HepG2 (cell line): ENCODE data around the gene EID1.

Source experiments
- BORCS8-MEF2B ChIP-seq: sonication (generic); formaldehyde crosslinking; IDR thresholded peaks from 2 replicates; pipeline ENCODE4 v1.8.0; 2022; ENCODE audit warnings: mild to moderate bottlenecking, missing genetic modification reagents
- CREM ChIP-seq, 2 experiments: sonication (generic) in 1 of 2; formaldehyde crosslinking in 1 of 2; IDR thresholded peaks; 2 replicates each; pipeline versions ENCODE4 v1.4.0 to v1.6.1; 2016 to 2020; ENCODE audit warnings: antibody characterized with exemption in 1 of 2, mild to moderate bottlenecking in 1 of 2, missing genetic modification reagents in 1 of 2
- GTF2F1 ChIP-seq: fragments of 150-350 bp; IDR thresholded peaks from 2 replicates; pipeline ENCODE4 v1.6.1; 2014; ENCODE audit warnings: low read length
- HMGA1 ChIP-seq: sonication (generic); formaldehyde crosslinking; conservative IDR thresholded peaks from 2 replicates; pipeline ENCODE4 v1.4.0; 2020; ENCODE audit warnings: missing genetic modification reagents
- KDM5B ChIP-seq: sonication (generic); formaldehyde crosslinking; IDR thresholded peaks from 2 replicates; pipeline ENCODE4 v1.4.0; 2020; ENCODE audit warnings: missing genetic modification reagents, mild to moderate bottlenecking, borderline replicate concordance
- POLR2A ChIP-seq, 2 experiments: IDR thresholded peaks; 2 replicates each; pipeline ENCODE4 v1.6.1; 2011; ENCODE audit warnings: low read depth in 2 of 2, low read length in 2 of 2, mild to moderate bottlenecking in 1 of 2, moderate library complexity in 1 of 2; ENCODE audit not compliant: insufficient read depth in 1 of 2
- RARG ChIP-seq: sonication (generic); formaldehyde crosslinking; IDR thresholded peaks from 2 replicates; pipeline ENCODE4 v1.4.0; 2020; ENCODE audit warnings: low read depth, mild to moderate bottlenecking, missing genetic modification reagents
- RNF2 ChIP-seq: fragments of 450-650 bp; conservative IDR thresholded peaks from 2 replicates; pipeline ENCODE4 v1.6.1; 2016; ENCODE audit warnings: low read depth
- TF ChIP-seq, protein P1 (sequence below): sonication (generic); formaldehyde crosslinking; IDR thresholded peaks from 2 replicates; pipeline ENCODE4 v1.5.0; 2020; ENCODE audit warnings: mild to moderate bottlenecking, missing genetic modification reagents, moderate library complexity
- TF ChIP-seq, protein P2 (sequence below): sonication (generic); formaldehyde crosslinking; IDR thresholded peaks from 2 replicates; pipeline ENCODE4 v1.5.1; 2020; ENCODE audit warnings: mild to moderate bottlenecking, missing genetic modification reagents, borderline replicate concordance
- TF ChIP-seq, protein P3 (sequence below): IDR thresholded peaks from 2 replicates; pipeline ENCODE4 v1.4.0; 2020; ENCODE audit warnings: mild to moderate bottlenecking, missing genetic modification reagents
- TF ChIP-seq, protein P4 (sequence below), 2 experiments: fragments of 450-650 bp in 1 of 2; sonication (generic) in 1 of 2; formaldehyde crosslinking; IDR thresholded peaks; 2 replicates each; pipeline versions ENCODE4 v1.5.0 to v1.8.0; 2020 to 2022; ENCODE audit warnings: mild to moderate bottlenecking in 1 of 2, missing genetic modification reagents in 1 of 2

DNA sequence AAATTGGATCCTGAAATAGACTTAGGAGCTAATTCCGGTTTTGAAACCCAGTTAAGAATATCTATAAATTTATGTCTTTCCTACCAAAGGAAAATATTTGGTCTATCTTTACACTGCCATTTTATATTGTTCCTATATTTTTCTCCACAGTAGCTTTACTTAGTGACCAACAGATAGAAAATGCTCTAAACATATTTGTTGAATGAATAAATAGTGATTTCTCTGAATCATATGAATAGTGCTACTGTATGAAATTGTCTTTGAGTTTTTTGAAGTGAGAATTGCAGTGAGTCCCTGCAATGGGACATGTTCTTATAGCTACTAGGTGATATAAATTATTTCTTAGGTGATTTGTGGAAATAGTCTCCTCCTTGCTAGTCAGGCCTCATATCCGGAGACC is 18.5 kb upstream of the EID1 start:
- no peak for TF ChIP-seq BORCS8-MEF2B (CRISPR knock-in tag)
- TF ChIP-seq, protein P1, sequence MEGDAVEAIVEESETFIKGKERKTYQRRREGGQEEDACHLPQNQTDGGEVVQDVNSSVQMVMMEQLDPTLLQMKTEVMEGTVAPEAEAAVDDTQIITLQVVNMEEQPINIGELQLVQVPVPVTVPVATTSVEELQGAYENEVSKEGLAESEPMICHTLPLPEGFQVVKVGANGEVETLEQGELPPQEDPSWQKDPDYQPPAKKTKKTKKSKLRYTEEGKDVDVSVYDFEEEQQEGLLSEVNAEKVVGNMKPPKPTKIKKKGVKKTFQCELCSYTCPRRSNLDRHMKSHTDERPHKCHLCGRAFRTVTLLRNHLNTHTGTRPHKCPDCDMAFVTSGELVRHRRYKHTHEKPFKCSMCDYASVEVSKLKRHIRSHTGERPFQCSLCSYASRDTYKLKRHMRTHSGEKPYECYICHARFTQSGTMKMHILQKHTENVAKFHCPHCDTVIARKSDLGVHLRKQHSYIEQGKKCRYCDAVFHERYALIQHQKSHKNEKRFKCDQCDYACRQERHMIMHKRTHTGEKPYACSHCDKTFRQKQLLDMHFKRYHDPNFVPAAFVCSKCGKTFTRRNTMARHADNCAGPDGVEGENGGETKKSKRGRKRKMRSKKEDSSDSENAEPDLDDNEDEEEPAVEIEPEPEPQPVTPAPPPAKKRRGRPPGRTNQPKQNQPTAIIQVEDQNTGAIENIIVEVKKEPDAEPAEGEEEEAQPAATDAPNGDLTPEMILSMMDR: no peak
- TF ChIP-seq, protein P2, sequence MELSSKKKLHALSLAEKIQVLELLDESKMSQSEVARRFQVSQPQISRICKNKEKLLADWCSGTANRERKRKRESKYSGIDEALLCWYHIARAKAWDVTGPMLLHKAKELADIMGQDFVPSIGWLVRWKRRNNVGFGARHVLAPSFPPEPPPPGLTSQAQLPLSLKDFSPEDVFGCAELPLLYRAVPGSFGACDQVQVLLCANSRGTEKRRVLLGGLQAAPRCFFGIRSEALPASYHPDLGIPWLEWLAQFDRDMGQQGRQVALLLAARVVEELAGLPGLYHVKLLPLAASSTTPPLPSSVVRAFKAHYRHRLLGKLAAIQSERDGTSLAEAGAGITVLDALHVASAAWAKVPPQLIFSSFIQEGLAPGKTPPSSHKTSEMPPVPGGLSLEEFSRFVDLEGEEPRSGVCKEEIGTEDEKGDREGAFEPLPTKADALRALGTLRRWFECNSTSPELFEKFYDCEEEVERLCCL (CRISPR knock-in tag): no peak
- no peak for TF ChIP-seq KDM5B (CRISPR knock-in tag)
- TF ChIP-seq, protein P3, sequence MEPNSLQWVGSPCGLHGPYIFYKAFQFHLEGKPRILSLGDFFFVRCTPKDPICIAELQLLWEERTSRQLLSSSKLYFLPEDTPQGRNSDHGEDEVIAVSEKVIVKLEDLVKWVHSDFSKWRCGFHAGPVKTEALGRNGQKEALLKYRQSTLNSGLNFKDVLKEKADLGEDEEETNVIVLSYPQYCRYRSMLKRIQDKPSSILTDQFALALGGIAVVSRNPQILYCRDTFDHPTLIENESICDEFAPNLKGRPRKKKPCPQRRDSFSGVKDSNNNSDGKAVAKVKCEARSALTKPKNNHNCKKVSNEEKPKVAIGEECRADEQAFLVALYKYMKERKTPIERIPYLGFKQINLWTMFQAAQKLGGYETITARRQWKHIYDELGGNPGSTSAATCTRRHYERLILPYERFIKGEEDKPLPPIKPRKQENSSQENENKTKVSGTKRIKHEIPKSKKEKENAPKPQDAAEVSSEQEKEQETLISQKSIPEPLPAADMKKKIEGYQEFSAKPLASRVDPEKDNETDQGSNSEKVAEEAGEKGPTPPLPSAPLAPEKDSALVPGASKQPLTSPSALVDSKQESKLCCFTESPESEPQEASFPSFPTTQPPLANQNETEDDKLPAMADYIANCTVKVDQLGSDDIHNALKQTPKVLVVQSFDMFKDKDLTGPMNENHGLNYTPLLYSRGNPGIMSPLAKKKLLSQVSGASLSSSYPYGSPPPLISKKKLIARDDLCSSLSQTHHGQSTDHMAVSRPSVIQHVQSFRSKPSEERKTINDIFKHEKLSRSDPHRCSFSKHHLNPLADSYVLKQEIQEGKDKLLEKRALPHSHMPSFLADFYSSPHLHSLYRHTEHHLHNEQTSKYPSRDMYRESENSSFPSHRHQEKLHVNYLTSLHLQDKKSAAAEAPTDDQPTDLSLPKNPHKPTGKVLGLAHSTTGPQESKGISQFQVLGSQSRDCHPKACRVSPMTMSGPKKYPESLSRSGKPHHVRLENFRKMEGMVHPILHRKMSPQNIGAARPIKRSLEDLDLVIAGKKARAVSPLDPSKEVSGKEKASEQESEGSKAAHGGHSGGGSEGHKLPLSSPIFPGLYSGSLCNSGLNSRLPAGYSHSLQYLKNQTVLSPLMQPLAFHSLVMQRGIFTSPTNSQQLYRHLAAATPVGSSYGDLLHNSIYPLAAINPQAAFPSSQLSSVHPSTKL (CRISPR knock-in tag): no peak
- TF ChIP-seq GTF2F1: no peak
- no peak for TF ChIP-seq HMGA1
- no peak for TF ChIP-seq RARG (CRISPR knock-in tag)
- no peak for TF ChIP-seq CREM (IDR thresholded peaks at IDR 0.05)
- TF ChIP-seq CREM (CRISPR knock-in tag; IDR thresholded peaks at IDR 0.05): no peak
- TF ChIP-seq POLR2A (IDR thresholded peaks at IDR 0.05; ENCODE audit: insufficient read depth in 1 of 2, low read depth in 2 of 2, low read length in 2 of 2): no peak
- no peak for TF ChIP-seq RNF2
- TF ChIP-seq, protein P4, sequence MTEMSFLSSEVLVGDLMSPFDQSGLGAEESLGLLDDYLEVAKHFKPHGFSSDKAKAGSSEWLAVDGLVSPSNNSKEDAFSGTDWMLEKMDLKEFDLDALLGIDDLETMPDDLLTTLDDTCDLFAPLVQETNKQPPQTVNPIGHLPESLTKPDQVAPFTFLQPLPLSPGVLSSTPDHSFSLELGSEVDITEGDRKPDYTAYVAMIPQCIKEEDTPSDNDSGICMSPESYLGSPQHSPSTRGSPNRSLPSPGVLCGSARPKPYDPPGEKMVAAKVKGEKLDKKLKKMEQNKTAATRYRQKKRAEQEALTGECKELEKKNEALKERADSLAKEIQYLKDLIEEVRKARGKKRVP (CRISPR knock-in tag; IDR thresholded peaks at IDR 0.05): no peak
